Stimulated activated naive B cell treated with anti-CD40 and anti-IgM and Interleukin-4, amounts not matched to agents 10 μg/mL and 1 μg/mL and 100 μg/mL, for 72 hours (primary cell): ENCODE measurements around the gene SHISA3.
A peak's percentile ranks its signal among the peaks of the same experiment; 100 is the strongest.

Experiments
- ATAC-seq, 2 donors: fragments of 150-1000 bp; cut with Tn5 transposase; replicated peaks; 2 replicates each; pipeline ENCODE4 v1.10.0; 2021; ENCODE audit warnings: moderate library complexity in 1 of 2
- DNase-seq: peaks from one replicate; pipeline ENCODE4 v3.0.0; 2021
- H3K27ac Mint-ChIP-seq: one replicate; pipeline ENCODE4 v1.8.0; 2022; ENCODE audit warnings: mild to moderate bottlenecking, mixed read lengths
- H3K27me3 Mint-ChIP-seq, 2 donors: one replicate each; pipeline ENCODE4 v1.8.0; 2022; ENCODE audit warnings: mixed read lengths in 2 of 2
- H3K36me3 Mint-ChIP-seq, 2 donors: one replicate each; pipeline ENCODE4 v1.8.0; 2022; ENCODE audit warnings: mixed read lengths in 2 of 2, mild to moderate bottlenecking in 1 of 2
- H3K4me1 Mint-ChIP-seq, 2 donors: one replicate each; pipeline ENCODE4 v1.8.0; 2022; ENCODE audit warnings: mixed read lengths in 2 of 2, mild to moderate bottlenecking in 1 of 2
- H3K4me3 Mint-ChIP-seq, 2 donors: one replicate each; pipeline ENCODE4 v1.8.0; 2022; ENCODE audit warnings: mild to moderate bottlenecking in 2 of 2, mixed read lengths in 2 of 2, moderate library complexity in 1 of 2
- H3K9me3 Mint-ChIP-seq, 2 donors: one replicate each; pipeline ENCODE4 v1.8.0; 2022; ENCODE audit warnings: mixed read lengths in 2 of 2, mild to moderate bottlenecking in 1 of 2

SHISA3 gene

DNA sequence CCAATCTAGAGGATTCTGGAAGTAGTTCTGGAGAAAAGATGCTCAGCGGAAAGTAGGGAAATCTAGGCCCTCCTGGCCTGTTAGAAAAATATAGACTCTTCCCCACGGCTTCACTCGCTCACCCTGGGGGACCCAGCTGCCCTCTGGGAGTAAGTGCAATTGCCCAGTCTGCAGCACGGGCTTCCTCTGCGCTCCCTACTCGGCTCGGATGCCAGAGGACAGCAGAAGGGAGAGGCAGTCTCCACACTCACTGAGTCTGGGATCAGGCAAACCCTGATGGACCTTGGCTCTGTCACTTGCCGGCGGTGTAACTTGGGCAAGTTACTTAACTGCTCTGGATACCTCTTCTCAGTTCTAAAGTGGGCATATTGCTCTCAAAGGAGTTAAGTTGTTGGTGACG lies 2.1 kb downstream of the SHISA3 start:
- DNase-seq (no peak), ATAC-seq (peak in 1 of 2 donors; percentile 15)
- H3K9me3 Mint-ChIP-seq = no peaks in the 10 kb centered on the region
- no peaks in the 10 kb centered on the region for H3K36me3 Mint-ChIP-seq
- H3K4me1 Mint-ChIP-seq = peaks cover 22 to 32% of the 10 kb centered on the region in 2 donors
- H3K27me3 Mint-ChIP-seq = peaks cover 54 to 59% of the 10 kb centered on the region in 2 donors
- no peak overlapping the region for H3K27ac Mint-ChIP-seq
- H3K4me3 Mint-ChIP-seq = peak overlapping the region in 1 of 2 donors; percentile 85

DNA sequence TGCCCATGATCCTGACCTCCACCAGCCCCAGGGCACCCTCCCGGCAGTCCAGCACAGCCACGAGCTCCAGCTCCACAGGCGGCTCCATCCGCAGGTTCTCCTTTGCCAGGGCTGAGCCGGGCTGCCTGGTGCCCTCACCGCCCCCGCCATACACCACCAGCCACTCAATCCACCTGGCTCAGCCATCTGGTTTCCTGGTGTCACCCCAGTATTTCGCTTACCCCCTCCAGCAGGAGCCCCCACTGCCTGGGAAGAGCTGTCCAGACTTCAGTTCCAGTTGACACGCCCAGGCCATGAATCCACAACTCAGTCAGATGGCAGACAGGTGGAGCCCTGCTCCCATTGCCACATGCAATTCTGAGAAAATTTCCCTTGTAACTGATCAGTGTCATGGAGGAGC lies 3.9 kb downstream of the SHISA3 start:
- H3K36me3 Mint-ChIP-seq = peaks cover 3 to 17% of the 10 kb centered on the region in 2 donors
- DNase-seq (no peak), ATAC-seq (no peak)
- peaks cover 22 to 32% of the 10 kb centered on the region in 2 donors for H3K4me1 Mint-ChIP-seq
- no peak overlapping the region for H3K4me3 Mint-ChIP-seq
- no peaks in the 10 kb centered on the region for H3K9me3 Mint-ChIP-seq
- H3K27me3 Mint-ChIP-seq = peaks cover 53 to 59% of the 10 kb centered on the region in 2 donors
- H3K27ac Mint-ChIP-seq = no peak overlapping the region

DNA sequence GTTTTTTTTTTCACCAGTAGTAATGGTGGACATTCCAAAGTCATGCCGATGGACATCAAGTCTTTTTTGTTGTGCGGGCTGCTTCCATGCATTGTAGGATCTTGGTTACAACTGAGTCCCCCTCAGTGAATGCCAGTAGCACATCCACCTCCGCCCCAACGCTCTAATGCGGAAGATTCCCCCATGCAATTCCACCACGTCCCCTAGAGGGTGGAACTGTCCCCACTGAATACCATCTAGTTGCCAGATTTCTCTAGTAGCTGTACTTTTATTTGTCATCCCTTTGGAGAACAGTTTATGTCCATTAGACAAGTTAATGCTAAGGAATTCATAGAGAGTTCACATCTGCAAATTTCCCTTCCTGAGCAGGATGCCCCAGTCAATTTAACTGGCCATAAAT lies 6.7 kb downstream of the SHISA3 start:
- Mint-ChIP-seq H3K36me3 (peaks cover 6 to 18% of the 10 kb centered on the region in 2 donors), H3K27ac (no peak overlapping the region), H3K4me3 (no peak overlapping the region), H3K4me1 (peaks cover 6 to 9% of the 10 kb centered on the region in 2 donors), H3K9me3 (no peaks in the 10 kb centered on the region), H3K27me3 (peaks cover 32 to 34% of the 10 kb centered on the region in 2 donors)
- DNase-seq (no peak), ATAC-seq (no peak)

DNA sequence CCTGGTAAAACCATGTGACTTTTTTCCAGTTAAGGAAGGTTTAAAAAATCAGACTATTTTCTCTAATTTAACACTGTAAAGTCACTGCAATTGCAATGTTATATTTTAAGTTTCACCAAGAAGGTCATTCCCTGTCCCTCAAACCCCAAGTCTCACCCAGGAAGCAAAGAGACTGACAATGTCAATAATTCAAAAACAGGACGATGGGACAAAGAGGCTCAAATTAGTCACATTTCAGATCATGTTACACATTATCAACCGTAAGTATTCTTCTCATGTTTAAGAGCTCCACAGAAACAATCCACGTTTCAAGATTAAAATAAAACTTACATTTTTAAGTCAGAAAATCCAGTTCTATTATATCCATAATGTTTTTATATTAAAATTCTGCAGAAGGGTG lies 13.2 kb downstream of the SHISA3 start:
- Mint-ChIP-seq H3K4me1 (no peaks in the 10 kb centered on the region), H3K4me3 (no peak overlapping the region), H3K9me3 (no peaks in the 10 kb centered on the region), H3K27me3 (peaks cover 0 to under 1% of the 10 kb centered on the region in 2 donors), H3K27ac (no peak overlapping the region), H3K36me3 (peaks cover 15 to 31% of the 10 kb centered on the region in 2 donors)
- DNase-seq (no peak), ATAC-seq (no peak)

DNA sequence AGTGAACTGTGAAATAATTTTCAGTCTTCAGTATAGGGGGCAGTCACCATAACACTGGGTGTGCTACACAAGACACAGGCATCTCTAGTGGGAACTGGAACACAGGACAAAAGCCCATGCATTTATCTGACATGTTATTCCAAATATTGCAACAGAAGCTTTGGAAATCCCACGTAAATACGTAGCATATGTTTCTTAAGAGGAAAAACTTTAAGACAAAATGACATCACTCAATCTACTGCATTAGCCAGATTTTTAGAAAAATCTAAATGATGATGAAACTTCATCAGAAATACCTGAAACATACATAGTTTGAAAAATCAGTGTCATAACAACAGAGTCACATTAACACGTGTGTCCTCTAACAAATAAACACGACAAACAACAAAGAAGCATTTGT lies 14.5 kb downstream of the SHISA3 start:
- no peak for DNase-seq
- Mint-ChIP-seq H3K27ac (no peak overlapping the region), H3K4me3 (no peak overlapping the region), H3K36me3 (peaks cover 15 to 22% of the 10 kb centered on the region in 2 donors), H3K4me1 (no peaks in the 10 kb centered on the region), H3K9me3 (no peaks in the 10 kb centered on the region), H3K27me3 (no peaks in the 10 kb centered on the region)
- ATAC-seq = no peak

DNA sequence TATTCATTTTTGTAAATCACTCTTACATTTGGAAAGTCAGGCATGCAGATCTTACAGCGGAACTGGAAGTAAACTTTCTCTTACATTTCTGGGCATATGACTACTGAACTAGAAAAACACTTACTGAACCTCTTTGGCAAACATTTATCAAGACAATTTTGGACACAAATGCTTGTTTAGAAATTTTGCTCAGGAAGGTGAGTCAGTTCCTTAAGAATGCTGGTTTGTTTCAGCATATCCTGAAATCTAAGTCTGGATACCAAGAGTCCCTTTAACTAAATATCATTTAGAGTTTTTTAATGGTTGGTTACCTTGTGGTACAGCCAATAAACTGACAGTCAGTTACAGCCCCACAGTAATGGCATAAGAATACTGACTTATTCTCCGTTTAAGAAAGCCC lies 15.0 kb downstream of the SHISA3 start:
- H3K27me3 Mint-ChIP-seq = no peaks in the 10 kb centered on the region
- H3K9me3 Mint-ChIP-seq = no peaks in the 10 kb centered on the region
- H3K27ac Mint-ChIP-seq = no peak overlapping the region
- DNase-seq = no peak
- no peak overlapping the region for H3K4me3 Mint-ChIP-seq
- ATAC-seq = no peak
- no peaks in the 10 kb centered on the region for H3K4me1 Mint-ChIP-seq
- H3K36me3 Mint-ChIP-seq = peaks cover 15 to 22% of the 10 kb centered on the region in 2 donors

DNA sequence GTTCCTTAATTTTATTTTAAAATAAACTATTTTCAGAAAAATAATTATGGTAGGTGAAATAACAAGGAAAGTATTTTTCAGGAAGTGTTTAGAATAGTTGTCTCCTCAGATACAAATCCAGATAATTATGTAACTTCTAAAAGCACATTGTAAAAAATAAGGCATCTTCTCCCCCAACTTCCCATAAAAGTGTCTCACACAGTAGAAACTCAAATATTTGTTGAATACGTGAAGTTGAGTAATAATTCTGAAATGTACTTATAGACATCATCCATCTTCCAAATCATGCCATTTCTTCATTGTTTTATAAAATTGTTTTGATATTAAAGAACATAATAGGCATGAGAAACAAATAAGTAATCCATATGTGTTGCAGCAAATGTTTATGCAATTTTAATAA lies 18.0 kb downstream of the SHISA3 start:
- H3K9me3 Mint-ChIP-seq = no peaks in the 10 kb centered on the region
- H3K27me3 Mint-ChIP-seq = no peaks in the 10 kb centered on the region
- DNase-seq (no peak), ATAC-seq (no peak)
- H3K27ac Mint-ChIP-seq = no peak overlapping the region
- H3K4me1 Mint-ChIP-seq = no peaks in the 10 kb centered on the region
- no peak overlapping the region for H3K4me3 Mint-ChIP-seq
- peaks cover 19 to 37% of the 10 kb centered on the region in 2 donors for H3K36me3 Mint-ChIP-seq

DNA sequence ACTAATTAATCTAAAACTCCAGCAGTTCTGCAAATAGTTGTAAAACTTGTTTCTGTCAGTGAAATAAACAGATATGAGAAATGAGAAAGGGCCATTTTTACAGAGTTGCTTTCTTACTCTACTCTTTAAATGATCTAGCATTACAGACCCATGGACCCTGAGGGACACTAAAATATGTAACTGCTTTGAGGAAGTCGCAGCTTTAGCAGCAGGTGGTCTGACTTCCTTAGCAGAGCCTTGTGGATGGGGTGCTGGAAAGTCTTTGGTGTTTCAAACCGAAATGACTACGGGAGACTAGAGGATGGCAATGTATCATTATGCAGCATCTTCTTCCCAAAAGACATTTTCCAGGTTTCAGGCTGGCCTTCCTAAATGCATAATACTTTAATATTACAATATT lies 18.7 kb downstream of the SHISA3 start:
- no peak overlapping the region for H3K4me3 Mint-ChIP-seq

DNA sequence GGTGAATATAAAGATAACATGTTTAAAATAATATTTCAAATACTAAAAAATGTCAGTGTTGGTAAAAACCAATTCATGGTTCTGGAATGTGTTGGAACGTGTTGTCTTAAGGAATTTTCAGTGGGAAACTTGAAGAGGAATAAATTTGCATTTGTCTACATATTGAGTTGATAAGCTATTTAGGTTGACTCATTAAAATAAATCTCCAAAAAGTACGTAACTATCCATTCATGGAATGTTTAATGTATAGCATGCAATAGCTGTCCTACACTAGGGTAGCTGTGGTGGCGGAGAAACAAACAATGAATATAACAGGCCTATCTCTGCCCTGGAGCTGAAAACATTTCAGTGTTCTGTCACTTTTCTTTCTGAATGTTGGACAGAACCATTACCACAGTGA lies 20.3 kb downstream of the SHISA3 start:
- ATAC-seq (no peak), DNase-seq (no peak)
- H3K27ac Mint-ChIP-seq = no peak overlapping the region
- H3K36me3 Mint-ChIP-seq = peaks cover 19 to 44% of the 10 kb centered on the region in 2 donors
- no peak overlapping the region for H3K4me3 Mint-ChIP-seq
- no peaks in the 10 kb centered on the region for H3K4me1 Mint-ChIP-seq
- no peaks in the 10 kb centered on the region for H3K9me3 Mint-ChIP-seq
- no peaks in the 10 kb centered on the region for H3K27me3 Mint-ChIP-seq

More for the DNA sequence above, 18.7 kb downstream of the SHISA3 start:
- Mint-ChIP-seq H3K4me1 (no peaks in the 10 kb centered on the region), H3K27me3 (no peaks in the 10 kb centered on the region), H3K9me3 (no peaks in the 10 kb centered on the region), H3K36me3 (peaks cover 18 to 39% of the 10 kb centered on the region in 2 donors), H3K27ac (no peak overlapping the region)
- no peak for DNase-seq
- no peak for ATAC-seq

DNA sequence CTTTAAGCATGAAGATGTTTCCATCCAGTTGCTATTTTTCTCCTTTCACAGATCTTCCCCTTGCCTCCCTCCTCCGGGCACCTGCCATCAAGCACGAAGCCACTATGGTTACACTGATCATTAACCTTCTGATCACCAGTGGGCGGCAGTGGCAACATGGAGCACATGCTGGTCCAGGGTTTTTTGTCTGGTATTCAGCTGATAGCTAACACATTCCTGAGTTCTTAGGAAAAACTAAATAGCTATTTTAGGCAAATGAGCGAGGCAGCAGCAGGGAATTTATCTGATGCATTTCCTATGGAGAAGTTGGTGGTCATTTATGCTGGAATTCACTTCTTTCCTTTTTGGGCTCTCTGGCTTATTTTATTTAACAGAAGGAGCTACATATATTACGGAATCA lies 22.9 kb downstream of the SHISA3 start:
- no peaks in the 10 kb centered on the region for H3K9me3 Mint-ChIP-seq
- H3K36me3 Mint-ChIP-seq = peaks cover 17 to 41% of the 10 kb centered on the region in 2 donors
- H3K27me3 Mint-ChIP-seq = no peaks in the 10 kb centered on the region
- H3K27ac Mint-ChIP-seq = no peak overlapping the region
- no peak overlapping the region for H3K4me3 Mint-ChIP-seq
- ATAC-seq = no peak
- no peaks in the 10 kb centered on the region for H3K4me1 Mint-ChIP-seq
- DNase-seq = no peak

DNA sequence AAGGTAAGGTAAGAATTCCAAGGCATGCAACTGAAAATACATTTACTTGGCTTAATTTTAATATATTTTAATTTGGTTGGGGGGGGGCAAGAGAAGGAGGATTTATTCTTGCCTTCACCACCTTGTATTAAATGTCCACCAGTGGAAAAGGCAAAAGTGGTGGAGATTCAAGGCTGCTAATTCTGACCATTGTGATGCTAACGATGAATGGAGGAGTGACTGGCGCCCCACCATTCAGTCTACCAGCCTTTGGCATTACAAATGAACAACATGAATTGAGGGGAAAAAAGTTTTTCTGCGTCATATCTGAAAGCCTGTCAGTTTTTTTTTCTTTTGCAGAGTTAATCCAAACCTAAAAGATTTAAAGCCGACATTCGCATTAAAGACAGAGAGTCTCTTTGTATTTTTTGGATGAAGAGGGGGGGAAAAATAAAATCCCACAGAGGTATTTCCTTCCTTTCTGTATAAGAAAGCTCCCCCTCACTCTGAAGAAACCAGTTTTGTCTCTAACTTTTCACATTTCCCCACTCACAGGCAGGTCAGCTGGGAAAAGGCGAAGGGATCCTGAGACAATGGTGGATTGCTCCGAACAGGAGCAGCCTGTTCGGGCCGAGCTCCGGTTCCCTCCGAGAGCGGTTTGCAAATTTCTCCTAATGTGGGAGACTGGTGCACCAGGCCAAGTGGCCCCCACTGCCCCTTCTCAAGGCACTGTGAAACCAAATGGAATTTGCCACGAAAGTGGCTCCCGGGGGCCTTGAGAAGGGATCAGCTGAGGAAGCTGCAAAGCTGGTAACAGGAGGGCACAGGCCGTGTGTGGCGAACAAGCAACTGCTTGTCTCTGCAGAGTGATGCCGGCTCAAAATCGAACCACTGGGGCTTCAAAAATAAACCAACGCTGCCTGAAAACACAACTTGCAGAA lies 28.1 kb downstream of the SHISA3 start:
- Mint-ChIP-seq H3K9me3 (no peaks in the 10 kb centered on the region), H3K27ac (no peak overlapping the region), H3K36me3 (peaks cover 13 to 48% of the 10 kb centered on the region in 2 donors), H3K27me3 (no peaks in the 10 kb centered on the region), H3K4me1 (no peaks in the 10 kb centered on the region), H3K4me3 (no peak overlapping the region)
- ATAC-seq (no peak), DNase-seq (no peak)

DNA sequence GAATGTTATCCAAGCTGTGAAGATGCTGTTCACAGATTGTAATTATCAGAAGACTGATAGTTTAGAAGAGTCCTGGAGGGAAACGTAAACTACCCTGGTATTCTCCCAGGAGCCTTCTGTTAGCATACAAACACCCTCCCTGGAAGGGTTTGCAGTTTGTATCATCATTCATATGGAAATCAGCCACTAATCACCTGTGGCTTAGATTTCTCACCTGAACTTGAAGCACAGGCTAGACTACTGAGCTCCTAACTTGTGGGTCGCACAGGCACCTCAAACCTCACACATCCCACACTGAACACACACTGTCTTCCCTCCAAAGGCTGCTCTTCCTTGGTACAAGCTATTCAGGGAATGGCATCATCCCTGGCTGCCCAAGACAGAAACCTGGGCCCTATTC lies 30.7 kb downstream of the SHISA3 start:
- Mint-ChIP-seq H3K36me3 (peaks cover 12 to 43% of the 10 kb centered on the region in 2 donors), H3K27ac (no peak overlapping the region), H3K4me3 (no peak overlapping the region), H3K9me3 (no peaks in the 10 kb centered on the region), H3K4me1 (no peaks in the 10 kb centered on the region), H3K27me3 (no peaks in the 10 kb centered on the region)
- DNase-seq (no peak), ATAC-seq (no peak)

DNA sequence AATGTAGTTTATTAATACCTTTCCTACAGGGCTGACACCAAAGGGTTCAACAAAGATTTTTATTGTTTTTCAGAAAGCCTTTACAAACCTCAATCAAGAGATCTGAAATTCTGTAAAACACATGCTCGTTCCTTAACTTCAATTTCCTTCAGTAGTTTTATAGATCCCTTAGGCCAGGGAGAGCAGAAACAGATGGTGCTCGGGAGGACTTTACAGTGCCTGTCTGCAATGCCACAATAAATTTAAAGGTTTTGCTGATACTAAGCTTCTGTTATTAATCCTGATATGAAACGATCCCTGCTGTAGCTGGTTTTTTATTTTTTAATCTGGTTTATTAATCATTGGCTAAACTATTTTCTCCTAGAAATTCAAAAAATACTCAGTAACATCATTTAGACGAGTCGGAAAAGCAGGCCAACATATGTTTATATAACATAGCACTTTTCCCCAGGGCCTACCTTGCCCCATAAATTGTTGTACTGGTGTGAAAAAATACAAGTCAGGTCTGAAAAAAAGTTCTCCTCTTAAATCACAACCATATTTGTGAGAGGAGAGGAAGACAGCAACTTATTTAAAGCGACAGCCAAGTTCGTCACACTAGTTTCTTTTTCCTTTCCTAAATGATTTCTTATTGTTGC lies 39.8 kb downstream of the SHISA3 start:
- no peaks in the 10 kb centered on the region for H3K4me1 Mint-ChIP-seq
- no peak for DNase-seq
- H3K27ac Mint-ChIP-seq = no peak overlapping the region
- H3K27me3 Mint-ChIP-seq = no peaks in the 10 kb centered on the region
- no peaks in the 10 kb centered on the region for H3K9me3 Mint-ChIP-seq
- H3K4me3 Mint-ChIP-seq = no peak overlapping the region
- no peak for ATAC-seq
- peaks cover 44 to 49% of the 10 kb centered on the region in 2 donors for H3K36me3 Mint-ChIP-seq

DNA sequence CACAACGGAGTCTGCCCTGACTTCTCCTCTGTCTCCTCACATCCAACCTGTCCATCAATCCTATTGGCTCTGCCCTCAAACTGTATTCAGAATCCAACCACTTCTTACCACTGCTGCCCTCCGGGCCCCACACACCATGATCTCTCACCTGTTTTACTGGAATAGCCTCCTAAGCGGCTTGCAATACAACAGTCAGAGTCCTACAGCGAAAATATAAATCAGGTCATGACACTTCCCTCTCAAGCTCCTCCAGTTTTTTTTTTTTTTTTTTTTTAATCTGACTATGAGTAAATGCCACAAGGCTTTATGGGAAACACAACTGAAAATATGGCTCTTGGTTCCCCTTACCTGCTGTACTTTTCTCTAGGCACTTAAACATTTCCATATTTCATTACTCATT lies 42.8 kb downstream of the SHISA3 start:
- Mint-ChIP-seq H3K27ac (no peak overlapping the region), H3K36me3 (peaks cover 43 to 51% of the 10 kb centered on the region in 2 donors), H3K9me3 (no peaks in the 10 kb centered on the region), H3K4me3 (no peak overlapping the region), H3K27me3 (no peaks in the 10 kb centered on the region), H3K4me1 (no peaks in the 10 kb centered on the region)
- DNase-seq (no peak), ATAC-seq (peak in 1 of 2 donors; percentile 6)

DNA sequence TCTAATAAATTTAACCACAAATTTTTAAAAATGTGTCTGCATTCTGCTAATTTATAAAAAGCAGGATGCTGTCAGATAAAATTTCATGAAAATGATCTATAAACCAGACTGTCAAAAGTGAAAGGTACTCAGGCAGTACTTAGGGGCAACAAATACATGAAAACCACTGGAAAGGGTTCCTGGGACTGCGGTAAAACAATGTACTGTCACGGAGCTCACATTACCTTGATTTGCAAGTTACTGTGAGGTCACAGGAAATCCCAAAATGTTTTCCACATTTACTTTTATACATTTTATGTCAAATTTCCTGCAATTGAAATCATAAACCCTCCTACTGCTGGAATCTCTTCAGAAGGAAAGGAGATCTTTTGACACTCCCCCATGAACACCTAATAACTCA lies 45.3 kb downstream of the SHISA3 start:
- H3K4me1 Mint-ChIP-seq = no peaks in the 10 kb centered on the region
- no peak overlapping the region for H3K4me3 Mint-ChIP-seq
- H3K9me3 Mint-ChIP-seq = no peaks in the 10 kb centered on the region
- ATAC-seq (no peak), DNase-seq (no peak)
- peaks cover 31 to 41% of the 10 kb centered on the region in 2 donors for H3K36me3 Mint-ChIP-seq
- no peaks in the 10 kb centered on the region for H3K27me3 Mint-ChIP-seq
- no peak overlapping the region for H3K27ac Mint-ChIP-seq
